Upper lobe of right lung (tissue), 1 donor: Measurements from ENCODE around the gene ANO10. TPM values are rescaled to one million over a fixed set of nuclear protein-coding genes. Genes with fewer than 3 reads are reported as not detected.

Source experiments
- ATAC-seq: fragments of 200-7000 bp; cut with Tn5 transposase; one replicate; pipeline ENCODE4 v1.9.1; 2020; ENCODE audit warnings: mild to moderate bottlenecking, moderate library complexity
- DNase-seq: peaks from one replicate; pipeline ENCODE4 v3.0.0-alpha.2; 2020
- H3K27ac ChIP-seq: fragments of 200-600 bp; one replicate; pipeline ENCODE4 v1.8.0; 2022
- H3K27me3 ChIP-seq: fragments of 200-600 bp; one replicate; pipeline ENCODE4 v1.8.0; 2022; ENCODE audit warnings: mild to moderate bottlenecking
- H3K36me3 ChIP-seq: fragments of 200-600 bp; one replicate; pipeline ENCODE4 v1.8.0; 2022
- H3K4me1 ChIP-seq: fragments of 200-600 bp; one replicate; pipeline ENCODE4 v1.8.0; 2022
- H3K4me3 ChIP-seq: fragments of 200-600 bp; one replicate; pipeline ENCODE4 v1.8.0; 2022; ENCODE audit warnings: mild to moderate bottlenecking
- H3K9me3 ChIP-seq: fragments of 200-600 bp; one replicate; pipeline ENCODE4 v1.8.0; 2022
- intact Hi-C: fragments of 100-400 bp; cut with DNase I; formaldehyde crosslinking; loops from one replicate; pipeline ENCODE4 v1.11.0; 2022
- total RNA-seq: library from RNA; stranded (reverse); fragmentation: NEBNext Ultra II Directional; extraction: Animal tissue kit (Norgen Biotek cat#: 25700); gene quantifications from one replicate; pipeline ENCODE4 v1.2.1, GENCODE V29; 2021
- TF ChIP-seq, protein P1 (sequence below): fragments of 200-600 bp; IDR thresholded peaks from one replicate; pipeline ENCODE4 v1.8.0; 2022; ENCODE audit warnings: antibody characterized with exemption
- donor health status: DM: no; HTN: yes; CAD: no; lungs with severe emphysema.

Gene ANO10
- total RNA-seq, 1 donor from 2014 or later, result 30.6 TPM

DNA sequence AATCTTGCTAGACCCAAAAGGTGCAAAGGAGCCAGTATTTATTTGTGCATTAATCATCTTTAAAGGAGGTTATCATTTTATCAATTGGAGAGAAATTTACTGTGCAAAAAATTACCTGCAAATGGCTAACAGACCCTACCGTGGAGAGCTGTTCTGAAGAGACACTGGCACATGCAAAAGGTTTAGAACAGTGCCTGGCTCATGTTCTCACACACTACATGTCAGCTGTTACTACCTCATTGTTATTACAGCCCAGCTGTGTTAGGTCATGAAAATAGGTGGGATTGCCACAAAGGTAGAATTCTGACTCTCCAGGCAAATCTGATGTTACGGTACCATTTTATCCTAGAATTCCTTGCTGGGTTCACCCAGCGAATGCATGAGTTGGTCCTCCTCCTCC lies 198.2 kb downstream of the ANO10 start:
- intact Hi-C loops, result no loop called here
- DNase-seq (no peak), ATAC-seq (no peak)
- no peaks in the 10 kb centered on the region for H3K36me3 ChIP-seq
- no peak overlapping the region for H3K4me3 ChIP-seq
- no peak overlapping the region for H3K27ac ChIP-seq
- no peaks in the 10 kb centered on the region for H3K4me1 ChIP-seq
- no peaks in the 10 kb centered on the region for H3K27me3 ChIP-seq
- TF ChIP-seq, protein P1, sequence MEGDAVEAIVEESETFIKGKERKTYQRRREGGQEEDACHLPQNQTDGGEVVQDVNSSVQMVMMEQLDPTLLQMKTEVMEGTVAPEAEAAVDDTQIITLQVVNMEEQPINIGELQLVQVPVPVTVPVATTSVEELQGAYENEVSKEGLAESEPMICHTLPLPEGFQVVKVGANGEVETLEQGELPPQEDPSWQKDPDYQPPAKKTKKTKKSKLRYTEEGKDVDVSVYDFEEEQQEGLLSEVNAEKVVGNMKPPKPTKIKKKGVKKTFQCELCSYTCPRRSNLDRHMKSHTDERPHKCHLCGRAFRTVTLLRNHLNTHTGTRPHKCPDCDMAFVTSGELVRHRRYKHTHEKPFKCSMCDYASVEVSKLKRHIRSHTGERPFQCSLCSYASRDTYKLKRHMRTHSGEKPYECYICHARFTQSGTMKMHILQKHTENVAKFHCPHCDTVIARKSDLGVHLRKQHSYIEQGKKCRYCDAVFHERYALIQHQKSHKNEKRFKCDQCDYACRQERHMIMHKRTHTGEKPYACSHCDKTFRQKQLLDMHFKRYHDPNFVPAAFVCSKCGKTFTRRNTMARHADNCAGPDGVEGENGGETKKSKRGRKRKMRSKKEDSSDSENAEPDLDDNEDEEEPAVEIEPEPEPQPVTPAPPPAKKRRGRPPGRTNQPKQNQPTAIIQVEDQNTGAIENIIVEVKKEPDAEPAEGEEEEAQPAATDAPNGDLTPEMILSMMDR, result no peak
- H3K9me3 ChIP-seq, result no peaks in the 10 kb centered on the region

GRCh38 chr3:43423142-43423541 lies 198.7 kb downstream of the ANO10 start:
- Histone ChIP-seq H3K9me3 (no peaks in the 10 kb centered on the region), H3K4me3 (no peak overlapping the region), H3K36me3 (no peaks in the 10 kb centered on the region), H3K4me1 (no peaks in the 10 kb centered on the region), H3K27ac (no peak overlapping the region), H3K27me3 (no peaks in the 10 kb centered on the region)
- intact Hi-C loops, result no loop called here
- ATAC-seq, result peak; percentile 38
- no peak for DNase-seq
- TF ChIP-seq, protein P1, result no peak

DNA sequence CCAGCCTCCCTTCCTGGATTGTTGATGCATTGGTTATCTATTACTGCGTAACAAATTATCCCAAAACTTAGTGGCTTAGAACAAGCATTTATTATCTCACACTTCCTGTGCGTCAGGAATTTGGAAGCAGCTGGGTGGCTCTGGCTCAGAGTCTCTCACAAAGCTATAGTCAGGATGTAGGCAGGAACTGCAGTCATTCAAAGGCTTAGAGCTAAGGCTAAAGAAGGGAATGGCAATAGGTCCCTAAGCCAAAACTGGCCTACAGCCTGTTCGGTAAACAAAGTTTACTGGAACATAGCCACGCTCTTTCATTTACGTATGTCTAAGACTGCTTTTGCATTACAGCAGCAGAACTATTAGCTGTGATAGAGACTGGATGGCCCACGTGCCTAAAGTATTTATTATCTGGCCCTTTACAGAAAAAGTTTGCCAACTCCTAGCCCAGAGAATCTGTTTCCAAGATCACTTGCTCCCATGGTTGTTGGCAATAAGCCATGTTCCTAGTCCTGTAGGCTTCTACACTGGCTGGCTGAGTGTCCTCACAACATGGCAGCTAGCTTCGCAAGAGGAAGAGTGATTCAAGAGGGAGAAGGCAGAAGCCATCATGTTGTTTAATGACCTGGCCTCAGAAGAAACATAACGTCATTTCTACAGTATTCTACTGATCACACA lies 203.1 kb downstream of the ANO10 start:
- no peaks in the 10 kb centered on the region for H3K36me3 ChIP-seq
- intact Hi-C loops, result no loop called here
- peak overlapping the region; percentile 3 for H3K27ac ChIP-seq
- TF ChIP-seq, protein P1, result no peak
- ATAC-seq, result peak; percentile 52
- H3K27me3 ChIP-seq, result no peaks in the 10 kb centered on the region
- DNase-seq, result no peak
- no peaks in the 10 kb centered on the region for H3K9me3 ChIP-seq
- no peak overlapping the region for H3K4me3 ChIP-seq
- H3K4me1 ChIP-seq, result no peaks in the 10 kb centered on the region

- H3K27me3 ChIP-seq, result no peaks in the 10 kb centered on the region
- H3K36me3 ChIP-seq, result no peaks in the 10 kb centered on the region
- DNase-seq (no peak), ATAC-seq (no peak)
- H3K27ac ChIP-seq, result no peak overlapping the region
- TF ChIP-seq, protein P1, result no peak
- H3K4me3 ChIP-seq, result no peak overlapping the region
- H3K4me1 ChIP-seq, result no peaks in the 10 kb centered on the region
- H3K9me3 ChIP-seq, result no peaks in the 10 kb centered on the region
- intact Hi-C loops, result no loop called here
These were observed 204.7 kb downstream of the ANO10 start for GRCh38 chr3:43417133-43417532.

DNA sequence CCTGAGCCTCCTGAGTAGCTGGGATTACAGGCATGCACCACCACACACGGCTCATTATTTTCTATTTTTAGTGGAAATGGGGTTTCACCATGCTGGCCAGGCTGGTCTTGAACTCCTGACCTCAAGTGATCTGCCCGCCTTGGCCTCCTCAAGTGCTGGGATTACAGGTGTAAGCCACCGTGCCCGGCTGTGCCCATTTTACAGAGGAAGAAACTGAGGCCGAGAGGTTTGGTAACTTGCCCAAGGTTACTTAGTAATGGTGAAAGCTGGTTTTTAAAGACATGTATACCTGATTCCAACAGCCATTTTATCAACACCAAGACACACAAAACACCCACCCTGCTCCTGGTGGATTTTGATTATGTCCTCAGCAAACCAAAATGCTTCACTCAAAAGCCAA lies 206.7 kb downstream of the ANO10 start:
- no peak for DNase-seq
- TF ChIP-seq, protein P1, result no peak
- H3K9me3 ChIP-seq, result no peaks in the 10 kb centered on the region
- intact Hi-C loops, result no loop called here
- H3K27me3 ChIP-seq, result no peaks in the 10 kb centered on the region
- no peaks in the 10 kb centered on the region for H3K36me3 ChIP-seq
- no peak overlapping the region for H3K4me3 ChIP-seq
- H3K4me1 ChIP-seq, result no peaks in the 10 kb centered on the region
- no peak overlapping the region for H3K27ac ChIP-seq
- ATAC-seq, result no peak
